Esophagus muscularis mucosa (tissue), 3 donors: ENCODE measurements around the gene CCNL2.

ENCODE experiments used
- CTCF ChIP-seq, 3 experiments: fragments of 200-600 bp in 2 of 3; fragments of 450-650 bp in 1 of 3; sonication (generic) in 2 of 3; IDR thresholded peaks; one replicate each; pipeline ENCODE4 v1.5.1; 2017 to 2019; ENCODE audit warnings: antibody characterized with exemption in 3 of 3, mild to moderate bottlenecking in 2 of 3, moderate library complexity in 1 of 3
- POLR2A ChIP-seq: fragments of 450-650 bp; IDR thresholded peaks from one replicate; pipeline ENCODE4 v1.6.1; 2017; ENCODE audit warnings: antibody characterized with exemption, moderate library complexity, mild to moderate bottlenecking, low read depth
- POLR2AphosphoS5 ChIP-seq, 2 donors: sonication (generic); formaldehyde crosslinking; IDR thresholded peaks; one replicate each; pipeline ENCODE4 v1.6.1; 2017; ENCODE audit warnings: antibody characterized with exemption in 2 of 2

- no peak for TF ChIP-seq CTCF (IDR thresholded peaks at IDR 0.05)
- no peak for TF ChIP-seq POLR2A
- no peak for TF ChIP-seq POLR2AphosphoS5 (IDR thresholded peaks at IDR 0.05)
Observed at GRCh38 chr1:1422465-1423244, 23.5 kb upstream of the CCNL2 start.
